Measurements from ENCODE around the gene VTI1A. TPM values are rescaled to one million over a fixed set of nuclear protein-coding genes. Genes with fewer than 3 reads are reported as not detected.

VTI1A gene
- total RNA-seq, 1 donor from 2014 or later: 34.2 TPM

DNA sequence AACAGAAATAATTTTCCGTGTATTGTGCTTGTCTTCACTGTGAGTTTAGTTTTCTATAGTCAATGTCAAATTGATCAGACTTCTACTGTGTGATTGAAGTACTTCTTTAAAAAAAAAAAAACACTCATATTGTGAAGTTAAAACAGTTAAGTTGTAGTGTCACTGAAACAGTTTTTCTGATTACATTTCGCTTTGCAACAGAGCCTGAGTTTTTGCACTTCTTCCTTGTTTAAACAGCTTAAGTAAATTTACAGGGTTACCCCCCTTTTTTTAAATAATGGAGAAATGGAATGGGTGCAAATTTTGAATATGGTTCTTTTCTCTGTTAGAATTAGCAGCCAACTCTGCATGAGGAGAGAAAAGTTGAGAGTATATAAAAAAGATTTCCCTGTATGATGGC lies 117.3 kb downstream of the VTI1A start:
- Mint-ChIP-seq H3K27ac (ENCODE audit: unreplicated experiment) (no peak overlapping the region), H3K4me1 (peaks cover 40% of the 10 kb centered on the region), H3K9me3 (no peaks in the 10 kb centered on the region), H3K4me3 (no peak overlapping the region), H3K36me3 (ENCODE audit: low read depth) (no peaks in the 10 kb centered on the region), H3K27me3 (ENCODE audit: low read depth) (no peaks in the 10 kb centered on the region)
- no peak for DNase-seq (ENCODE audit: low read depth, low spot score)
- TF ChIP-seq, protein P1, sequence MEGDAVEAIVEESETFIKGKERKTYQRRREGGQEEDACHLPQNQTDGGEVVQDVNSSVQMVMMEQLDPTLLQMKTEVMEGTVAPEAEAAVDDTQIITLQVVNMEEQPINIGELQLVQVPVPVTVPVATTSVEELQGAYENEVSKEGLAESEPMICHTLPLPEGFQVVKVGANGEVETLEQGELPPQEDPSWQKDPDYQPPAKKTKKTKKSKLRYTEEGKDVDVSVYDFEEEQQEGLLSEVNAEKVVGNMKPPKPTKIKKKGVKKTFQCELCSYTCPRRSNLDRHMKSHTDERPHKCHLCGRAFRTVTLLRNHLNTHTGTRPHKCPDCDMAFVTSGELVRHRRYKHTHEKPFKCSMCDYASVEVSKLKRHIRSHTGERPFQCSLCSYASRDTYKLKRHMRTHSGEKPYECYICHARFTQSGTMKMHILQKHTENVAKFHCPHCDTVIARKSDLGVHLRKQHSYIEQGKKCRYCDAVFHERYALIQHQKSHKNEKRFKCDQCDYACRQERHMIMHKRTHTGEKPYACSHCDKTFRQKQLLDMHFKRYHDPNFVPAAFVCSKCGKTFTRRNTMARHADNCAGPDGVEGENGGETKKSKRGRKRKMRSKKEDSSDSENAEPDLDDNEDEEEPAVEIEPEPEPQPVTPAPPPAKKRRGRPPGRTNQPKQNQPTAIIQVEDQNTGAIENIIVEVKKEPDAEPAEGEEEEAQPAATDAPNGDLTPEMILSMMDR (conservative IDR thresholded peaks at IDR 0.05): no peak

- H3K4me3 Mint-ChIP-seq: no peak overlapping the region
- no peaks in the 10 kb centered on the region for H3K36me3 Mint-ChIP-seq (ENCODE audit: low read depth)
- no peaks in the 10 kb centered on the region for H3K27me3 Mint-ChIP-seq (ENCODE audit: low read depth)
- DNase-seq (ENCODE audit: low read depth, low spot score): peak; percentile 59
- TF ChIP-seq, protein P1 (conservative IDR thresholded peaks at IDR 0.05): peak; percentile 89
- H3K4me1 Mint-ChIP-seq: peaks cover 33% of the 10 kb centered on the region
- H3K9me3 Mint-ChIP-seq: no peaks in the 10 kb centered on the region
- no peak overlapping the region for H3K27ac Mint-ChIP-seq (ENCODE audit: unreplicated experiment)
These were observed 118.5 kb downstream of the VTI1A start for GRCh38 chr10:112565434-112566053.

GRCh38 chr10:112570585-112570984 lies 123.6 kb downstream of the VTI1A start:
- DNase-seq (ENCODE audit: low read depth, low spot score): no peak
- Mint-ChIP-seq H3K27ac (ENCODE audit: unreplicated experiment) (no peak overlapping the region), H3K27me3 (ENCODE audit: low read depth) (no peaks in the 10 kb centered on the region), H3K4me1 (peaks cover 9% of the 10 kb centered on the region), H3K36me3 (ENCODE audit: low read depth) (peaks cover 3% of the 10 kb centered on the region), H3K9me3 (peaks cover 3% of the 10 kb centered on the region), H3K4me3 (no peak overlapping the region)
- TF ChIP-seq, protein P1 (conservative IDR thresholded peaks at IDR 0.05): no peak

DNA sequence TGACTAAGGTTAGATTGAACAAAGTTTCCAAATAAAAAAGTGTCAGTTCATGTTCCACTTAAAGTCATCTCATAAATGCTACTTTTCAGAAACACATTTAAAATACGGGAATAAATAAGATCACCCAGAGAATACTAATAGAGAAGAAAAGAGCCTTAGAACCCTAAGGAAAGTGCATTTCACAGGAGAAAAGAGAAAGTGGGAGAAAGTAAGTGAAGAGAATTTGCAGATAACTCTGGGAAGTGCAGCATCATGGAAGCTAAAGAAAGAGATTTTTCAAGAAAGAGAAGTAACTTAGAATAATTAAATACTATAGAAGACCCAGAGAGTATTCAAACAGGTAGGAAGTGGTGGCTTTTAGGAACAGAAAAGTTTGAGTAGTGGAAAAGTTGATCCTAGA lies 132.6 kb downstream of the VTI1A start:
- Mint-ChIP-seq H3K27me3 (ENCODE audit: low read depth) (peaks cover 4% of the 10 kb centered on the region), H3K9me3 (no peaks in the 10 kb centered on the region), H3K4me3 (no peak overlapping the region), H3K27ac (ENCODE audit: unreplicated experiment) (no peak overlapping the region), H3K36me3 (ENCODE audit: low read depth) (peaks cover 3% of the 10 kb centered on the region), H3K4me1 (peaks cover 47% of the 10 kb centered on the region)
- TF ChIP-seq, protein P1 (conservative IDR thresholded peaks at IDR 0.05): no peak
- no peak for DNase-seq (ENCODE audit: low read depth, low spot score)

DNA sequence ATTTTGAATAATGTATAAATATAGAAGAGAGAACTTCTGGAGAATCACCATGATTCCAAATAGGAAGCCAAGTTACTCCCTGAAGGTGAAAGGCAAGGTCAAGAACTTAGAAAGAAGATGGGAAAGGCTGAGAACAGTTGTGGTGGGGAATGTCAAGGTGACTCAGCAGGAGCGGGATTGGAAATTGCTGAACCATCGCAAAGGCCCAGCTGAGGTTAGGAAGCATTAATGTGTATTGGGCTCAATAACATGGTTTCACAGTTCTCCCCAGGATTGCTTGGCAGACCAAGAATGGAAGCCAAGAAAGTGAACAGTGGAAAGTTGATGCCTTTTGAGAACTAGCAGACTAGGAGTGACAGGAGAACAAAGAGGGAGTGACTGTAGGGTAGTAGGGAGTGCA lies 133.3 kb downstream of the VTI1A start:
- H3K4me3 Mint-ChIP-seq: peak overlapping the region; percentile 2
- H3K36me3 Mint-ChIP-seq (ENCODE audit: low read depth): peaks cover 3% of the 10 kb centered on the region
- no peak for DNase-seq (ENCODE audit: low read depth, low spot score)
- TF ChIP-seq, protein P1 (conservative IDR thresholded peaks at IDR 0.05): no peak
- peaks cover 4% of the 10 kb centered on the region for H3K27me3 Mint-ChIP-seq (ENCODE audit: low read depth)
- H3K4me1 Mint-ChIP-seq: peaks cover 52% of the 10 kb centered on the region
- no peak overlapping the region for H3K27ac Mint-ChIP-seq (ENCODE audit: unreplicated experiment)
- H3K9me3 Mint-ChIP-seq: no peaks in the 10 kb centered on the region

All from neural crest cell (in vitro differentiated cells).